Lower leg skin (tissue), 3 donors: ENCODE data around the gene ITIH3.

ENCODE experiments used
- CTCF ChIP-seq, 3 donors: fragments of 450-650 bp; IDR thresholded peaks; one replicate each; pipeline ENCODE4 v1.5.1; 2016; ENCODE audit warnings: antibody characterized with exemption in 3 of 3, mild to moderate bottlenecking in 3 of 3, moderate library complexity in 2 of 3
- POLR2A ChIP-seq, 2 donors: fragments of 450-650 bp; IDR thresholded peaks; one replicate each; pipeline ENCODE4 v1.6.1; 2016 to 2017; ENCODE audit warnings: antibody characterized with exemption in 2 of 2, mild to moderate bottlenecking in 1 of 2, moderate library complexity in 1 of 2

DNA sequence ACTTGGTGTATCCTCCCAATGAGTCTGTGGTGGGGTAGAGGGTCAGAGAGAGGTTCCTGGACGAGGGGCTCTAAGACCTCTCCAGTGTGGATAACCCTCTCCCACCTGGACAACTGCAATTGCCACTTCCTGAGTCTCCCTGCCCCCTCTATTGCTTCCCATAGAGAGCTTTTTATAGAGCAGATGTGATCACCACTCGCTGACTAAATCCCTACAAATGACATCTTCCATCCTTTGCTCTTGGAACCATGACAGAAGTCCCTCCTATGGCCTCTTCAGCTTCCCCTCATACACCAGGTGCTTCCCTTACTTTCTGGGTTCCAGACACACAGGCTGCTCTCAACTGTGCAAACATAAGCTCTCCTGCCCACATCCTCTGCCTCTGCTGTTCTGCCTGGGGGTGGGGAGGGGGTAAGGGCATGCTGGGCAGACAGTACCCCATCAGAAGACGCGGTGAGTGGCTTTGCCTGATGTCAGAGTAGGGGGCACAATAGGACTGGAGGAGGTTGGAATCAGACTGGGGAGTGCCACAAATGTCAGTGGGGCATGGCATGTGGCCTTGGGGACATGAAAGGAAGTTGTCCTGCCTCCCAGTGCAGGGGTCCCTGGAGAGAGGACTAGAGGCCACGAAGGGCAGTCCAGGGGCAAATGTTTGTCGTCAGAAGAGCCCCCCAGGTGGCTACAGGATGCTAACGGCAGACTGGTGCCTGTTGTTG is 15.2 kb downstream of the ITIH3 start:
- TF ChIP-seq CTCF (IDR thresholded peaks at IDR 0.05) (no peak), POLR2A (IDR thresholded peaks at IDR 0.05) (no peak)
